ENCODE results near the gene PGP.
A peak's percentile ranks its signal among the peaks of the same experiment; 100 is the strongest.
"Not testable (repeated sequence)": the region's sequence is repeated elsewhere in the genome, so short reads cannot be mapped to it uniquely, and the experiment has no call there.

The PGP gene, protein sequence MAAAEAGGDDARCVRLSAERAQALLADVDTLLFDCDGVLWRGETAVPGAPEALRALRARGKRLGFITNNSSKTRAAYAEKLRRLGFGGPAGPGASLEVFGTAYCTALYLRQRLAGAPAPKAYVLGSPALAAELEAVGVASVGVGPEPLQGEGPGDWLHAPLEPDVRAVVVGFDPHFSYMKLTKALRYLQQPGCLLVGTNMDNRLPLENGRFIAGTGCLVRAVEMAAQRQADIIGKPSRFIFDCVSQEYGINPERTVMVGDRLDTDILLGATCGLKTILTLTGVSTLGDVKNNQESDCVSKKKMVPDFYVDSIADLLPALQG

DNA sequence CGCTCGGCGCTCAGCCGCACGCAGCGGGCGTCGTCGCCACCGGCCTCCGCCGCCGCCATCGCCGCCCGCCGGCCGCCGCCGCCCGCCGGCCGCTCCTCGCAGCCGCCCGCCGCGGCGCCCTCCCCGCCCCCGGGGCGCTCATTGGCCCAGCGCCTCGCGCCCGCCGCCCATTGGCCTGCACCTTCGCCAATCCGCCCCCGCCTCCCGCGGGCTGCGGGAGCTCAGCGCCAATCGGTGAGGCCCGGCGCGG is at the start of gene PGP:
PGP (minus strand) TSS at position 122 of the 250 bp plus-strand sequence; CDS start at position 59, 63 bp downstream.
- DNase-seq = no peak

DNA sequence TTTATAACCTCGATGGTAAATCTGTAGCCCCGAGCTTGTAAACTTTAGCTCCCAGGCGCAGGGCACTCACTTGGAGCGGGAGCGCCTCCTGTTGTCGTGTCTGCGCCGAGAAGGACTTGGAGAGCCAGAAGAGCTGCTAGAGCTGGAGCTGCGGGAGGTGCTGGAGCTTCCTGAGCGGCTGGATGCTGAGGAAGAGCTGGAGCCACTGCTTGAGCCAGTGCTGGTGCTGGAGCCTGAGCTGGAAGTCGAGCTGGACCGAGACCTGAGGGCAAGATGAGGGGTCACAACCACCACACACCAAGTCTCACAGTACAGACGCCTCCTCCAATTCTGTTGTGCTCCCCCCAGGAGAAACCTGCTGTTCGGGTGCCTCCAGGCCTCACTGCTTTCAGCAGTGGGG is 48.4 kb upstream of the PGP start:
- DNase-seq = not testable (repeated sequence)

DNA sequence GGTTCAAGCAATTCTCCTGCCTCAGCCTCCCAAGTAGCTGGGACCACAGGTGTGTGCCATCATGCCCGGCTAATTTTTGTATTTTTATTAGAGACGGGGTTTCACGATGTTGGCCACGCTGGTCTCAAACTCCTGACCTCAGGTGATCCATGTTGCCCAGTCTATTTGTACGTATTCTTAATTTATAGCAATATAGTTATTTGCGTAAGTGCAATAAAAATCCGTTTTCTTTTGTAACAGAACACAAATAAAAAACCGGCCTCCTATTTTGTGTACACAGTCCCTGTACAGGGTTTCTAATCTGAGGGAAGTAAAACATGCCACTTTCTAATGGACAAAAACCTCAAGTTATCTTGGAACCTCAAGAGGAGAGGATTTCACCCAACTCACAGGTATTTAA is 45.6 kb upstream of the PGP start:
- DNase-seq = no peak

DNA sequence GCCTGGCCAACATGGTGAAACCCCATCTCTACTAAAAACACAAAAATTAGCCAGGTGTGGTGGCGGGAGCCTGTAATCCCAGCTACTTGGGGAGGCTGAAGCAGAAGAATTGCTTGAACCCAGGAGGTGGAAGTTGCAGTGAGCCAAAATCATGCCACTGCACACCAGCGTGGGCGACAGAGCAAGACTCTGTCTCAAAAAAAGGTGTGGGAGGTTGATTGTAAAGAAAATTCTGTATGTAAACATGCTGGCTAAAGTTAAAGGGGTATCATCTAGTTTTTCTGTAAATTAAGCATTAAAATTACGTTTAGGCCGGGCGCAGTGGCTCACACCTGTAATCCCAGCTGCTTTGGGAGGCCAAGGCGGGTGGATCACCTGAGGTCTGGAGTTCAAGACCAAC is 43.9 kb upstream of the PGP start:
- not testable (repeated sequence) for DNase-seq

DNA sequence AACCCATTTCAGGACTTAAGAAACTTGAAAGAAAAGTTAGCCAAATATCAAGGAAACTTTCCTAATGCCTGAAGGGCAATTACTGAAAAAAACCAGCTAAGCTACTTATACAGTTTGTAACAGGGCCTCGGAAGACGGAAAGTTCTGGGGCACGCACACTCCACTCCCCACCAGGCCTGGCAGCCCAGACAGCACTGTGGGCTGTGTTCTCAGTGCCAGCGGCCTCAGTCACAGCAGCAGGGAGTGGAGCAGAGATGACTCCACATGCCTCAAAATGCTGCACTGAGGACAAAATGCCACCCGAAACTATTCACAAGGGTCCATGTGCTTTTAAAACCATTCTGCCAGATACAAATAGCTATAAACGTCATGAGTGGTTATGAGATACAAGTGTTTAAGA is 43.1 kb upstream of the PGP start:
- DNase-seq = no peak

DNA sequence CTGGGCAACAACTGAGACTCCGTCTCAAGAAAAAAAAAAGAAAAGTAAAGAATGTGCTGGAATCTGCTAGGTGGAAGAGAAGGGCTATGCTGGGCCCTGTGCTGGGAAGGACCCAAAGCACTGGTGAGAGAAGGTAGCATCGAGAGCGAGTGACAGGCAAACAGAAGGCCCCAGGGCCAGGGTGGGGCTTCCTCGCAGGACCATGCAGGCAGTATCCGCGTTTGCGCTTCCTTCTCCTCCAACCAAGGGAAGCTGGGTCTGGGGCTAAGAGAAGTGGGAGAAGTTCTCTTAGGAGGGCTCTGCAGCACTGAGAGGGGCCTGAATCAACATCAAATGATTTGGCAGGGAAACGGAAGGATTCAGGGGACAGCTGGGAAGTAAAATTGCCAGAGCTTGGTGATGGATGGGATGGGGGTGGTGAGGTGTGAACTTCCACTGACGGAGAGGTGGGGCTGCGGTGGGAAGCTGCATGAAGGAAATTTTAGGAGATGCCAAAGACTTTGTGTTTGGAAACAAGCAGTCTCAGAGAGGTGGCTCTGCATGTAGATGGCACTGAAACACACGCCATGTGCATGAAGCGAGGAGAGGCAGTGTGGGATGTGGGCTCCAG is 42.0 kb upstream of the PGP start:
- DNase-seq = no peak

DNA sequence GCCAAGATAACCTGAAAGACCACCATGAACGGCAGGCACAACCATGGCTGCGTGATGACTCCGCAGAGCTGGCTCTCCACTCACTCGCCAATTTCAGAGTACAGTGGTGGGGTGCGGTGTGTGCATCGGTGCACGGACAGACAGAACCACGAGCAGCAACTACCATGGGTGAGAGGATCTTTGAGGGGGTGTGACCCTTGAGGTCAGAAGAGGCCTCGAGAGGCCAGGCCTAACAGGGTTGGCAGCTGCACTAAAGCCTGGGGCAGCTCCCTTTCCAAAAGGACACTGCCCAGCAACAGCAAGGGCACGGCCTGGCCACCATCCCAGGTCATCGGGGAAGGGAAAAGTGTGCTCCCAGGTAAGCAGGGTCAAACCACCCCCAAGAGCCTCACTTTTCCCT is 38.7 kb upstream of the PGP start:
- DNase-seq = no peak

DNA sequence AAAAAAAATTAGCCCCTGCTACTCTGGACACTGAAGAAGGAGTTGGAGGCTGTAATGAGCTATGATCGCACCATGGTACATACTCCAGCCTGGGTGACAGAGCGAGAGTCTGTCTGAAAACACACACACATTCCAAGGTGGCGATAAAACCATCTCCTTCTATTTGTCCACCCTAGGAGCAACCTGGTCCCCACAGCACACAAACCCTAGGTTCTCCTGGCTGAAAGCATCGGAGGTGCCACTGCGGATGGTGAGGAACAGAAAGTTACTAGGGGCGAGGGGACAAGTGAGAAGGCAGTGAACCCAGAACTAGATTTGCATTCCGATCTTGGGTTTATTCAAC is 38.1 kb upstream of the PGP start:
- DNase-seq = no peak

DNA sequence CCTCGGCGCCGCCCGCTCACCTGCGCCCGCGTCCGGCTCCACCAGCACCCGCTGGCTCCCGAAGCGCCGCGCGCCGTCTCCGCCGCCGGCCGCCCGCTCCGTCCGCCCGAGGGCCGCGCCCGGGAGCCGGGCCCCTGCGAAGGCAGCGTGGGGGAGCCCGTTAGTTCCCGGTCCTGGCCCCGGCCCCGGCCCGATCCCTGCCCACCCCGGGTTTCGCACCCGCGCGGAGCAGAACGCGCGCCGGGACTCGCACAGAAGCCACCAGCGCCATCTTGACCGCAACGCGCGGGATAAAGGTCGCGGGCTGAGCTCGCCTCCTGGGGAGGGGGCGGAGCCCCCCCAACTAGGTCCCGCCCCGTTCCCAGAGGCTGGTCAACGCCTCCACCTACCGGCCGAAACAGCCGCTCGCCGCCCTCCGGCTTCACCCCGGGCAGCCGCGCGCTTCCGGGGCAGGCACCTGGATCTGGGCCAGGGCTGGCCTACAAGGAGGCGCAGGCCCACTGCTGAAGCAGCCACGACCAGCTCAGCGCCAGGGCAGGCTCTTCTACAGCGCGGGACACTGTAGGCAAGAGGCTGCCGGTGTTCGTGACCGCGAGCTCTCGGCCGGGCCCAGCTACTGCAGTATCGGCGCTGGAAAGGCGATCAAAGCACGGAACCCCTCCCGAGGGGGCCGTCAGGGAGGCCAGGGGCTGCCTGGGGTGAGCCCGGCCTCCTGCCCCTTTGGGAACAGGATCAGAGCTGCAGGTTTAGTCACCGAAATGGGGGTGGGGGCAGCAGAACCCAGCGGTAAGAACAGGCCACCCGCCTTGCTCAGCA is 36.9 kb upstream of the PGP start, which contains the start of gene ECI1:
ECI1 (minus strand) TSS at position 292 of the 816 bp plus-strand sequence; CDS start at position 271, 21 bp downstream.
- DNase-seq = peak; percentile 95

DNA sequence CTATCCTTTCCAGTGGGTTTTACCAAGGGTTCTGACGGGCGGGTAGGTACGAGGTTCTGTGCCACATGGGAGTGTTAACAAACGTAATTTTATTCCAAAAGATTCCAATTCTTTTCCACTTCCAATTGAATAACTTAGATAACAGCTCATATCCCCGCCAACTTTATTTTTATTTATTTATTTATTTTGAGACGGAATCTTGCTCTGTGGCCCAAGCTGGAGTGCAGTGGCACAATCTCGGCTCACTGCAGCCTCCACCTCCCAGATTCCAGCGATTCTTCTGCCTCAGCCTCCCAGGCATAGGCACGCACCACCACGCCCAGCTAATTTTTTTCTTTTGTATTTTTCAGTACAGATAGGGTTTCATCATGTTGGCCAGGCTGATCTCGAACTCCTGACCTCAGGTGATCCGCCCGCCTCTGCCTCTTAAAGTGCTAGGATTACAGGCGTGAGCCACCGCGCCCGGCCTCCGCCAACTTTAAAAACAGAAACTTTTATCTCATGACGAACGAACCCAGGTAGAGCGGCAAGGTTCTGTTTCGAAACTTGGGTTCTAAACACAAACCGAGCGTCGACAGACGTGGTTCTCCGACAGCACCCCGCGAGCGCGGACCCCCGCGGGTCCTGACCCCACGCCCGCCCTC is 36.1 kb upstream of the PGP start:
- DNase-seq = no peak

DNA sequence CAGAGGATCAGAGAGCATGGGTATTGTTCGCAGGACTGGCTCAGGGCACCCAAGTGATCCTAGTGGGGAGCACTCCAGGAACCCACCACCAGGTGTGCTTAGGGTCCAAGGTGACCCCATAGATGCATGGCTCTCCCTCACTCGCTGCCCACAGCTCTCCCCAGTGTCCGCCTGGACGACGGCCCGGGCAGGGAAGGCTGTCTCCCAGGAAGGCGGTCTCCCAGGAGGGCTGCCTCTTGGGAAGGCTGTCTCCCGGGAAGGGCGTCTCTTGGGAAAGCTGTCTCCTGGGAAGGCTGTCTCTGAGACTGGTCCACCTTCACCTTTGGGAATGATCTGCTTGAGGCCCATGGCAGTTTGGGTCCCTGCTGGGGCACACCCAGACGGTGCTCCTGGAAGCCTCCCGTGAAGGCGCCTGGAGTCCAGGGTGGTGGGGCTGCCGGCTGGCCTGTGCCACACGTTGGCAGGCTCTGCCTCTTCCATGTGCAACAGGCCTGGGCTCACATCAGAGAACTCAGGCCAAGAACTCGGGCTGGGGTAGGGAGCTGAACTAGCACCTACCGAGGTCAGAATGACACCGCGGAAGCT is 31.8 kb upstream of the PGP start:
- DNase-seq = no peak

DNA sequence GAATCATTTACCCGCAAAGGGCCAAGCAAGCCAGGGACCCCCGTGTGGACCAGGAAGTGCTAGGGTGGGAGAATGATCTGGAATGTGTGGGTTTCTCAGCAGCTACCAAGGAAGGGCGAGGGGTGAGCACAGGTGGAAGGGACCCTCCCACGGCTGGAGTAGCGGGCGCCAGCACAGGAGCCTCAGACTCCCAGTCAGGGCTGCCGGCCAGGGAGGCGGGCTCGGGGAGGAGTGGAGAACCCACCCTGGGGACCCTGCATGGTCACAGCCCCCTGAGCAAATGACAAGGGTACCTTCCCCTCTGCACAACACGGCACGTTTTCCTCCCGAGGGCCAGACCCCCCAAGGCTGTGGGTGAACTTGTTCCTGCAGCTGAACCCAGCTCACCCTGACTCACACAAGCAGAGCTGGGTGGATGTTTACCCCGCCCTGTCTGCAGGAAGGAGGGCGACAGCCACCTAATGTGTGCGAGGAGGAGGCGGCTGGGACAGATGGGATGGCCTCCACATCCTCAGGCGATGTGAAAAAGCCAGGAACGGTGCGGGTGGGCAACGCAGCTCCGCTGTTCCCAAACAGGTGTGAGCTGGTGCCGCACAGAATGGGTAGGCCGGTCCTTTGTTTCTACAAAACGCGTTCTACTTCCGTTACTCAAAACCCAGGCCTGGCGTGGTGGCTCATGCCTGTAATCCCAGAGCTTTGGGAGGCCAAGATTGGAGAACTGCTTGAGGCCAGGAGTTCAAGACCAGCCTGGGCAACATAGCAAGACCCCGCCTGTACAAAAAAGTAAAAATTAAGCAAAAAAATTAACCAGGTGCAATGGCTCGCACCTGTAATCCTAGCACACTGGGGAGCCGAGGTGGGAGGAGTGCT is 30.5 kb upstream of the PGP start:
- DNase-seq = no peak

DNA sequence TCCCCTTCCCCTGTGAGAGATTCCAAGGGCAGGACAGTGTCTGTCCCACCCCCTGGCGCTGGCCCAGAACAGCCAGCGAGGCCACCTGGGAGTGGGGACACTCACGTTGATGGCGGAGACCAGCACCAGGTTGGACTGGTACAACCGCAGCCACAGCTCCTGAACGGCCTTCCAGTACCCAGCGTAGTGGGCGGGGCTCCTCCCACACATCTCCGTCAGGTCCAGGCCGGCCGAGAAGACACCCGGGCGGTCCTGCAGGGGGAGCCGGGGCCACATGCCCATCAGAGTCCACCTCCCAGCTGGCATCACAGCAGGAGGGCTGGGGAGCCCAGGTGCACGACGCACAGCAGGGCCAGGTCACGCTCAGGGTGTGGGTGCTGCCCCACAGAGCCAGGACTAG is 29.7 kb upstream of the PGP start:
- peak; percentile 7 for DNase-seq

DNA sequence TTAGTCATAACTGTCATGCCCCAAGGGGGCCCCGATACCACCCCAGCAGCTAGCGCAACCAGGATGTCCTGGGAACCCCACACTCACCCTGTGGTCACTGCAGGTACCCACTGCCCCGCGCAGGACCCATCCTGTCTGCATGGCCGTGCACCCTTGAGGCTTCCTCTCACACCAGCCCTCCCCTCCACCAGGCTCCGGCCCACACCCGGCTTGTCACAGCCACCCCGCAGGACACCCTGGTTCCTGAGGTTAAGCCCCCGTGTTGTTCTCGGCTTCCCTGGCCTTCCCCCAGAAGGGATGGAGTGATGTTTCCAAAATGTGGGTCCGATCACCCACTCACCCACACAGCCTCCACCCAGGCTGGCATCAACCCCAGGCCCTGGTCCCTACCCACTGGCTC is 29.1 kb upstream of the PGP start:
- DNase-seq = no peak

DNA sequence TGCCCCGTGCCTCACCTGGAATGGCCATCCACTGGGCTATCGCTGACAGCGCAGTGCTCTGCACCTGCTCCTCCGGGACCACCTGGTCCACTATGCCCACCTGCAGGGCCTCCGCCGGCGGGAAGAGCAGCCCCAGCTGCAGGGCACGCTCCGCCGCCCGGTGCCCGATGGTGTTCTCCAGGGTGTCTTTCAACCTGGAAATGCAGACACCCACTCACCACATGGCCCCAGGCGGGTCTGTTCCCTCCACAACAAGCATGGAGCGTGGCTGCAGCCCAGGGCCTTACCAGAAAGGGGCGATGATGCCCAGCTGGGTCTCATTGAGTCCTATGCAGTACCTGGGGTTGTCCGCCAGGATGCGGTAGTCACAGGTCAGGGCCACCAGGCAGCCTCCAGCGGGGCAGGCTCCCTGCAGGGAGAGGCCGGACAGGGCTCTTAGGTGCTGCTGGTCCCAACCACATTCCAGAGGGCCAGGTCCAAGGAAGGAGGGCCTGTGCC is 28.4 kb upstream of the PGP start:
- no peak for DNase-seq

DNA sequence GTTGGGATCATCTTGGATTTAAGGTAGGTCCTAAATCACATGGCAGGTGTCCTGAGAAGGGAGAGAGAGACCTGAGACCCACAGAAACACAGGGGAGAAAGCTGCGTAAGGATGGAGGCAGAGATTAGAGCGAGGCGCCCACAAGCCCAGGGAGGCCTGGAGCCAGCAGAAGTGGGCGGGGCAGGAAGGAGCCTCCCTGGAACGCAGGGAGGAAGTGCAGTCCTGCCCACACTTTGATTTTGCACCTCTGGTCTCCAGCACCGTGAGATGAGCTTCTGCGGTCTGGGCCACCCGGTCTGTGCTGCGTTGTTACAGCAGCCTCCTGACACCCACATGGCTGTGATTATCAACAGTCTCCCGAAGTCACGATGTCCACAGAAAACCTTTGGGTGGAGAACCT is 28.0 kb upstream of the PGP start:
- no peak for DNase-seq

DNA sequence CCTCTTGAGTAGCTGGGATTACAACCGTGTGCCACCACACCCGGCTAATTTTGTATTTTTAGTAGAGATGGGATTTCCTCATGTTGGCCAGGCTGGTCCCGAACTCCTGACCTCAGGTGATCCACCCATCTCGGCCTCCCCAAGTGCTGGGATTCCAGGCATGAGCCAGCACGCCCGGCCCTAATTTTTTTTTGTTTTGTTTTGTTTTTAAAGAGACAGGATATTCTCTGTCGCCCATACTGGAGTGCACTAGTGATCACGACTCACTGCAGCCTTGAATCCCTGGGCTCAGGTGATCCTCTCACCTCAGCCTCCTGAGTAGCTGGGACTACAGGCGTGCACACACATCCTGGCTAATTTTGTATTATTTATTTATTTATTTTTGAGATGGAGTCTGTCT is 25.7 kb upstream of the PGP start:
- DNase-seq = not testable (repeated sequence)

DNA sequence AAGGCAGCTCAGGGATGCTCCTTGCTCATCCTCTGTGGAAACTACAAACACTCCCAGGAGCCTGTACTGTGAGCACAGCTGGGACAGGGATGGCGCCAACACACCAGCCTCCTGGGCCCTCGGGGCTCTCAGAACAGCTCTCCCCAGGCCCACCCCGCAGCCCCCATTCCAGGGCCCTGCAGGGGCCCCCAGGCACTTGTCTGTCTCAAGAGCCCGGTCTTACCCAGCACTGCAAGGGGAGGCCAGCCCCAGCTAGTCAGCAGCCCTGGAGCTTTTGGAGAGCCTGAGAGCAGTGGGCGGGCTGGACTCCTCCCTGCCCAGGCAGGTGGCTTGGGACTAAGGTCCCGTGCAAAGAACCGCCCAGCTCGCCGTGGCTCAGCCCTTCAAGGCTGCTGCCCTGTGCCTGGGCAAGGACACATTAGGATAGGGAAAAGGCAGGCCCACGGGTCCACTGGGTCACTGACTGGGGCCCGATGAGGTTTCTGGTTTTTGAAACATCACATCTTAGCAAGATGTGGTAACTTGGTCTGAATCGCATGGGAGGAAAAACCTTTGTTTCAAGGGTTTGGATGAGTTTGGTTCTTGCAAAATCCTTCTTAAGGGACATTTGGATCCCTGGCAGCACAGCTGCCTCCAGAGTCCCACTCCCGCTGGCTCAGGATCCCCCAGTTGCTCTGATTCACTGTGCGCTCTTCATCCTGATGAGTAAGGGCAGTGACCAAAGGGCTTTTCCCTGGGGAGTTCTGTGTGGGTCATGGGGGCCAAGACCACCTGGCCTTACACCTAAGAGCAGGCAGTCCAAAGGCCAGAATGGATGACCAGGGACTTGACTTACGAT is 24.4 kb upstream of the PGP start:
- no peak for DNase-seq

DNA sequence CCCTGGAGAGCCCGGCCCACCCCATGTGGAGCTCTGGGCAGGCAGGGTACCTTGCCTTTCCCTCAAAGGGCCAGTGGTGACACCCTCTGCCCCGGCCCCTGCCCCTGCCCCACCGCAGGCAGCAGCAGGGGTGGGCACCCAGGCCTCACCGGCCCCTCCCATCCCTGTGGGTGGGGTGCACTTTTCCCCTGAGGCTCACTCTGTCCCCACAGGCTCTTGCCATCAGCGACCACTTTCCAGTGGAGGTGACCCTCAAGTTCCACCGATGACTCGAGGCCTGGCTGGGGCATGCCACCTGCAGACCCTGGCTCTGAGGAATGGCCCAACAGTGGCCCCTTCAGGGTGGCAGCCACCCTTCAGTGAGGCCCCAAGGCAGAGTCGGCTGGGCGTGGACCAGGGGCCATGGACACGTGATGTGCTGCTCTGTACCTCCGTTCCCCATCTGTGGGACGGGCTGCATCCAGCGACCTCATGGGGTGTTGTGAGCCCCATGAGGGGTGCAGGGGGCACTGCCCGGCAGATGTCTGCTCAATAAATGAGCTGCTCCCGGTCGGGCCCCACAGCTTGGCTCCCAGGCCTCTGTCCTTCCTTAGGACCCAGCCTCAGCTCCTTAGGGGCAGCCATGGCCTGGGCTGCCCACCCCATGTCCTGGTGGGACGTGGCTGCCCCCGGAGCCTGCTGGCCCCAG is 23.7 kb upstream of the PGP start:
- no peak for DNase-seq

DNA sequence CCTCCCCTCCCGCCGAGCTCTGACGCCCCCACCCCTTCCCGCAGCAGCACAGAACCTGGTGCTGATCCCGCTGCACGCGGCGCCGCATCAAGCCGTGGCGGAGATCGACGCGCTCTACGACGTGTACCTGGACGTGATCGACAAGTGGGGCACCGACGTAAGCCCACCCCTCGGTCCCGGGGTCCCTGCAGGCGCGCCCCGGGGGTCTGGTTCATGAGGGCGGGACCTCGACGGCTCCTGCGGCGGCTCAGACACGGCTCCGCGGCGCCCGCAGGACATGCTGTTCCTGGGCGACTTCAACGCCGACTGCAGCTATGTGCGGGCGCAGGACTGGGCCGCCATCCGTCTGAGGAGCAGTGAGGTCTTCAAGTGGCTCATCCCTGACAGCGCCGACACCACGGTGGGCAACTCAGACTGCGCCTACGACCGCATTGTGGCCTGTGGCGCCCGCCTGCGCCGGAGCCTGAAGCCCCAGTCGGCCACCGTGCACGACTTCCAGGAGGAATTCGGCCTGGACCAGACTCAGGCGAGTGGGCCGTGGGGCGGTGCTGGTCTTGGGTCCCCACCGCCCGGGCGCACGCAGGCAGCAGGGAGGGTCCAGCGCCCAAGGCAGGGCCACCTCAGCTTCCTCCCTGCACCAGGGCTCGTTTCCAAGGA is 23.0 kb upstream of the PGP start:
- no peak for DNase-seq
